Liver (tissue), 9 donors: ENCODE data around the gene GSE1. TPM values are rescaled to one million over a fixed set of nuclear protein-coding genes. Genes with fewer than 3 reads are reported as not detected.

Experiments used
- DNase-seq: peaks from one replicate; pipeline ENCODE4 v3.0.0-alpha.2; 2017; ENCODE audit warnings: low spot score
- H3K27ac ChIP-seq, 2 donors: one replicate each; pipeline ENCODE4 v1.7.0; 2013; ENCODE audit warnings: inconsistent platforms in 2 of 2, low read length in 2 of 2, control low read depth in 1 of 2, low read depth in 1 of 2, mild to moderate bottlenecking in 1 of 2
- H3K27me3 ChIP-seq, 4 donors: one replicate each; pipeline versions ENCODE4 v1.6.1 to v1.7.0; 2013; ENCODE audit warnings: low read length in 3 of 4, inconsistent platforms in 1 of 4, mild to moderate bottlenecking in 1 of 4, moderate library complexity in 1 of 4; ENCODE audit not compliant: control insufficient read depth in 4 of 4, insufficient read depth in 4 of 4
- H3K36me3 ChIP-seq, 4 donors: one replicate each; pipeline versions ENCODE4 v1.6.1 to v1.7.0; 2013; ENCODE audit warnings: low read length in 3 of 4, mild to moderate bottlenecking in 3 of 4, low read depth in 1 of 4, moderate library complexity in 1 of 4; ENCODE audit not compliant: control insufficient read depth in 4 of 4, insufficient read depth in 3 of 4
- H3K4me1 ChIP-seq, 4 donors: one replicate each; pipeline versions ENCODE4 v1.6.1 to v1.7.0; 2013; ENCODE audit warnings: low read length in 3 of 4, mild to moderate bottlenecking in 3 of 4, moderate library complexity in 1 of 4; ENCODE audit not compliant: control insufficient read depth in 4 of 4, insufficient read depth in 4 of 4
- H3K4me3 ChIP-seq, 3 donors: one replicate each; pipeline versions ENCODE4 v1.6.1 to v1.7.0; 2013; ENCODE audit warnings: low read length in 3 of 3, control low read depth in 1 of 3, low read depth in 1 of 3, mild to moderate bottlenecking in 1 of 3
- H3K9ac ChIP-seq, 2 donors: one replicate each; pipeline ENCODE4 v1.7.0; 2013; ENCODE audit warnings: low read length in 2 of 2, mild to moderate bottlenecking in 2 of 2, moderate library complexity in 2 of 2, control low read depth in 1 of 2, low read depth in 1 of 2
- H3K9me3 ChIP-seq, 4 donors: one replicate each; pipeline versions ENCODE4 v1.6.1 to v1.7.0; 2013; ENCODE audit warnings: low read length in 3 of 4; ENCODE audit not compliant: control insufficient read depth in 4 of 4
- ATF3 ChIP-seq: IDR thresholded peaks from 2 replicates; pipeline ENCODE4 v1.6.1; 2016; ENCODE audit warnings: antibody characterized with exemption
- CTCF ChIP-seq: fragments of 150-350 bp; IDR thresholded peaks from 2 replicates; pipeline ENCODE4 v1.5.1; 2017; ENCODE audit warnings: improper control_type of control experiment, low read depth, low read length; ENCODE audit not compliant: missing input control
- EGR1 ChIP-seq, 2 donors: IDR thresholded peaks; 2 replicates each; pipeline ENCODE4 v1.6.1; 2016 to 2018; ENCODE audit warnings: antibody characterized with exemption in 2 of 2, low read depth in 2 of 2
- FOXA1 ChIP-seq: IDR thresholded peaks from 2 replicates; pipeline ENCODE4 v1.6.1; 2016; ENCODE audit warnings: antibody characterized with exemption
- FOXA2 ChIP-seq: IDR thresholded peaks from 2 replicates; pipeline ENCODE4 v1.6.1; 2016; ENCODE audit warnings: antibody characterized with exemption
- GABPA ChIP-seq, 2 donors: IDR thresholded peaks in 1 of 2; conservative IDR thresholded peaks in 1 of 2; 2 replicates each; pipeline ENCODE4 v1.6.1; 2016; ENCODE audit warnings: antibody characterized with exemption in 2 of 2, mild to moderate bottlenecking in 1 of 2, moderate library complexity in 1 of 2
- HNF4A ChIP-seq, 2 donors: conservative IDR thresholded peaks; 2 replicates each; pipeline ENCODE4 v1.6.1; 2016; ENCODE audit warnings: antibody characterized with exemption in 2 of 2, mild to moderate bottlenecking in 2 of 2
- HNF4G ChIP-seq: IDR thresholded peaks from 2 replicates; pipeline ENCODE4 v1.6.1; 2016; ENCODE audit warnings: antibody characterized with exemption
- JUND ChIP-seq, 2 donors: IDR thresholded peaks; 2 replicates each; pipeline ENCODE4 v1.6.1; 2016; ENCODE audit warnings: antibody characterized with exemption in 2 of 2
- MAX ChIP-seq: IDR thresholded peaks from 2 replicates; pipeline ENCODE4 v1.6.1; 2016; ENCODE audit warnings: antibody characterized with exemption
- NR2F2 ChIP-seq: IDR thresholded peaks from 2 replicates; pipeline ENCODE4 v1.6.1; 2016; ENCODE audit warnings: antibody characterized with exemption
- RAD21 ChIP-seq, 2 donors: IDR thresholded peaks; 2 replicates each; pipeline ENCODE4 v1.6.1; 2016; ENCODE audit warnings: antibody characterized with exemption in 2 of 2, mild to moderate bottlenecking in 2 of 2
- REST ChIP-seq: IDR thresholded peaks from 2 replicates; pipeline ENCODE4 v1.6.1; 2016; ENCODE audit warnings: antibody characterized with exemption, mild to moderate bottlenecking
- RXRA ChIP-seq, 2 donors: IDR thresholded peaks; 2 replicates each; pipeline ENCODE4 v1.6.1; 2017 to 2018; ENCODE audit warnings: antibody characterized with exemption in 2 of 2, mild to moderate bottlenecking in 1 of 2
- SP1 ChIP-seq: IDR thresholded peaks from 2 replicates; pipeline ENCODE4 v1.6.1; 2018; ENCODE audit warnings: antibody characterized with exemption, mild to moderate bottlenecking
- TAF1 ChIP-seq: conservative IDR thresholded peaks from 2 replicates; pipeline ENCODE4 v1.6.1; 2016; ENCODE audit warnings: antibody characterized with exemption, mild to moderate bottlenecking
- YY1 ChIP-seq: IDR thresholded peaks from 2 replicates; pipeline ENCODE4 v1.6.1; 2016; ENCODE audit warnings: antibody characterized with exemption, mild to moderate bottlenecking
- ZBTB33 ChIP-seq: IDR thresholded peaks from 2 replicates; pipeline ENCODE4 v1.6.1; 2016; ENCODE audit warnings: antibody characterized with exemption
- WGBS: extraction: QIAGEN DNeasy Blood & Tissue Kit; methylation state at CpG from one replicate; pipeline ENCODE4 v1.1.7; 2013; 5-methylcytosine and 5-hydroxymethylcytosine counted together
- polyA plus RNA-seq, 2 donors: library from polyadenylated mRNA; stranded (reverse) in 1 of 2; unstranded in 1 of 2; fragments of 200-250 nt in 1 of 2; fragments of >200 nt in 1 of 2; fragmentation: Nextera tagmentation in 1 of 2; extraction: Ambion mirVana in 1 of 2; gene quantifications; one replicate each; pipeline versions ENCODE4 v1.2.1 to v1.2.3, GENCODE V29; 2013 to 2015
- total RNA-seq, 2 donors: library from RNA; depleted of rRNA; stranded (reverse); fragments of >200 nt; gene quantifications; one replicate each; pipeline ENCODE4 v1.2.3, GENCODE V29; 2014
- donor health status: healthy.
- donor health status: healthy.
- donor health status: healthy.
- donor health status: healthy.
- donor health status: healthy.

GSE1 gene
- total and polyA plus RNA-seq, 4 donors = 9.9 to 37.7 (median 25.2) TPM

- H3K36me3 ChIP-seq = no peaks in the 10 kb centered on the region
- H3K27me3 ChIP-seq = no peaks in the 10 kb centered on the region
- peaks cover 0 to 12% (median 6%) of the 10 kb centered on the region in 4 donors for H3K4me1 ChIP-seq
- H3K9ac ChIP-seq = no peak overlapping the region
- H3K4me3 ChIP-seq = no peak overlapping the region
- no peak for DNase-seq
- WGBS = 97% methylated on average over 14 of the region's 14 CpGs
- H3K9me3 ChIP-seq = no peaks in the 10 kb centered on the region
- H3K27ac ChIP-seq = no peak overlapping the region
- TF ChIP-seq MAX (no peak), FOXA1 (no peak), TAF1 (no peak), JUND (IDR thresholded peaks at IDR 0.05) (no peak), ZBTB33 (no peak), EGR1 (IDR thresholded peaks at IDR 0.05; ENCODE audit: low read depth in 2 of 2) (no peak), SP1 (no peak), RAD21 (IDR thresholded peaks at IDR 0.05) (no peak), YY1 (no peak), REST (no peak), HNF4G (no peak), CTCF (no peak), GABPA (IDR thresholded peaks at IDR 0.05 in 1 of 2, conservative IDR thresholded peaks at IDR 0.05 in 1 of 2) (no peak), RXRA (IDR thresholded peaks at IDR 0.05) (no peak), NR2F2 (no peak), HNF4A (conservative IDR thresholded peaks at IDR 0.05) (no peak), FOXA2 (no peak), ATF3 (no peak)
Measured at GRCh38 chr16:85584267-85584666, 28.9 kb upstream of the GSE1 start.
